Measurements from ENCODE around the gene ENPP5.
"Not testable (repeated sequence)": the region's sequence is repeated elsewhere in the genome, so short reads cannot be mapped to it uniquely, and the experiment has no call there.

The ENPP5 gene

DNA sequence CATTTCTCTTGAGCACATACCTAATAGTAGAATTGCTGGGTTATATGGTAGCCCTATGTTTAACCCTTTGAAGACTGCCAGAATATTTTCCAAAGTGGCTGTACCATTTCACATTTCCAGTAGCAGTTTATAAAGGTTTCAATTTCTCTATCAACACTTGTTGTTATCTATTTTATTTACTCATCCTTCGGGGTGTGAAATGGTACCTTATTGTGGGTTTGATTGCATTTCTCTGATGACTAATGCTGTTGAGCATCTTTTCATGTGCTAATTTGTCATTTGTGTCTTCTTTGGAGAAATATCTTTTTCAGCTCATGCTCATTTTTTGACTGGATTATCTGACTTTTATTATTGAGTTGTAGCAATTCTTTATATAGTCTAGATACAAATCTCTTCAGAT, 35.6 kb downstream of the ENPP5 start:
- CTCF ChIA-PET: interaction anchor here (0.7 kb wide), 1 partner anchor 8 kb away, joined by 3 read pairs; no protein-coding TSS in a partner anchor
- DNase-seq (ENCODE audit: low spot score): no peak
- POLR2A ChIA-PET (ENCODE audit: low non-redundant PET): no interaction called here
- H3K27ac ChIP-seq: no peak overlapping the region
- TF ChIP-seq, protein P1, sequence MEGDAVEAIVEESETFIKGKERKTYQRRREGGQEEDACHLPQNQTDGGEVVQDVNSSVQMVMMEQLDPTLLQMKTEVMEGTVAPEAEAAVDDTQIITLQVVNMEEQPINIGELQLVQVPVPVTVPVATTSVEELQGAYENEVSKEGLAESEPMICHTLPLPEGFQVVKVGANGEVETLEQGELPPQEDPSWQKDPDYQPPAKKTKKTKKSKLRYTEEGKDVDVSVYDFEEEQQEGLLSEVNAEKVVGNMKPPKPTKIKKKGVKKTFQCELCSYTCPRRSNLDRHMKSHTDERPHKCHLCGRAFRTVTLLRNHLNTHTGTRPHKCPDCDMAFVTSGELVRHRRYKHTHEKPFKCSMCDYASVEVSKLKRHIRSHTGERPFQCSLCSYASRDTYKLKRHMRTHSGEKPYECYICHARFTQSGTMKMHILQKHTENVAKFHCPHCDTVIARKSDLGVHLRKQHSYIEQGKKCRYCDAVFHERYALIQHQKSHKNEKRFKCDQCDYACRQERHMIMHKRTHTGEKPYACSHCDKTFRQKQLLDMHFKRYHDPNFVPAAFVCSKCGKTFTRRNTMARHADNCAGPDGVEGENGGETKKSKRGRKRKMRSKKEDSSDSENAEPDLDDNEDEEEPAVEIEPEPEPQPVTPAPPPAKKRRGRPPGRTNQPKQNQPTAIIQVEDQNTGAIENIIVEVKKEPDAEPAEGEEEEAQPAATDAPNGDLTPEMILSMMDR (conservative IDR thresholded peaks at IDR 0.05; ENCODE audit: low read depth): no peak

DNA sequence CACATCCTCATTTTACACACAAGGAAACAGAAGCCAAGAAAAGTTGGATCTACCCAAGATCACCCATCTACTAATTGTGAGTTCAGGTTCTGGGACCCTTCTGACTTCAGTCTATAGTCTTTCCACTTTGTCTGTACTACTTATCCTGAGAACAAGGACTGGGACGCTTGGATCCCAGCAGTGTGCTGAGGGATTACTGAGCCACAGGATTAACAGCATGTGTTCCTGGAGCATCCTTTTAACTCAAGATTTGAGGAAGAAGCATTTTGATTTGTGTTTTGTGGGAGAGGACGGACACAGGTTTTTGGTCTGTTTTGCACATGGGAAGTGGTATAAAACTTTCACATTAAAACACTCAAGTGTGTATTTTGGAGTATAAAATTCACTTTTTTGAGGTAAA, 36.6 kb downstream of the ENPP5 start:
- no peak overlapping the region for H3K27ac ChIP-seq
- DNase-seq (ENCODE audit: low spot score): no peak
- TF ChIP-seq, protein P1 (conservative IDR thresholded peaks at IDR 0.05; ENCODE audit: low read depth): no peak
- POLR2A ChIA-PET (ENCODE audit: low non-redundant PET): no interaction called here
- CTCF ChIA-PET: interaction anchor here (0.7 kb wide), 1 partner anchor 9 kb away, joined by 3 read pairs; no protein-coding TSS in a partner anchor

DNA sequence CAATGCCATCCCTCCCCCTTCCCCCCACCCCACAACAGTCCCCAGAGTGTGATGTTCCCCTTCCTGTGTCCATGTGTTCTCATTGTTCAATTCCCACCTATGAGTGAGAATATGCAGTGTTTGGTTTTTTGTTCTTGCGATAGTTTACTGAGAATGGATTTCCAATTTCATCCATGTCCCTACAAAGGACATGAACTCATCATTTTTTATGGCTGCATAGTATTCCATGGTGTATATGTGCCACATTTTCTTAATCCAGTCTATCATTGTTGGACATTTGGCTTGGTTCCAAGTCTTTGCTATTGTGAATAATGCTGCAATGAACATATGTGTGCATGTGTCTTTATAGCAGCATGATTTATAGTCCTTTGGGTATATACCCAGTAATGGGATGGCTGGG, 39.5 kb downstream of the ENPP5 start:
- DNase-seq (ENCODE audit: low spot score); H3K27ac ChIP-seq; POLR2A ChIA-PET (ENCODE audit: low non-redundant PET); CTCF ChIA-PET: not testable (repeated sequence)

DNA sequence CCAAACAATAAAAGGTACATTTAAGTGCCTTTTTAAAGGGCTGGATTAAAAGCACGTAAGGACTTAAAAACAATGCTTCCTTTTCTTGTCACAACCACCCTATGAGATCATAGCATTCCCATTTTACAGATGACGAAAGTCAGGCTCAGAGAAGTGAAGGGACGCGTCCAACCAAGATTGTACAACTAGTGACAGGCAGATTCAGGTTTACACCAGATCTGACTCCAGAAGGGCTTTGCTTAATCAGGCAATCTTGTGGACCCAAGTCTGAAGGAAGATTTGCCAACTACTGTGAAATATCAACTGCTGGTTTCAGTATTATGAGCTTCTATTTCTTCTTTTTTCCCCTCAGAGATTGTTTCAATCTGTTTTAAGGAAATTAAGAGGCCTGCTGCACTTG, 40.1 kb downstream of the ENPP5 start:
- TF ChIP-seq, protein P1 (conservative IDR thresholded peaks at IDR 0.05; ENCODE audit: low read depth): no peak
- H3K27ac ChIP-seq: no peak overlapping the region
- no peak for DNase-seq (ENCODE audit: low spot score)
- ChIA-PET CTCF (interaction anchor here (0.7 kb wide), 1 partner anchor 41 kb away, joined by 3 read pairs; no protein-coding TSS in a partner anchor), POLR2A (ENCODE audit: low non-redundant PET) (no interaction called here)

DNA sequence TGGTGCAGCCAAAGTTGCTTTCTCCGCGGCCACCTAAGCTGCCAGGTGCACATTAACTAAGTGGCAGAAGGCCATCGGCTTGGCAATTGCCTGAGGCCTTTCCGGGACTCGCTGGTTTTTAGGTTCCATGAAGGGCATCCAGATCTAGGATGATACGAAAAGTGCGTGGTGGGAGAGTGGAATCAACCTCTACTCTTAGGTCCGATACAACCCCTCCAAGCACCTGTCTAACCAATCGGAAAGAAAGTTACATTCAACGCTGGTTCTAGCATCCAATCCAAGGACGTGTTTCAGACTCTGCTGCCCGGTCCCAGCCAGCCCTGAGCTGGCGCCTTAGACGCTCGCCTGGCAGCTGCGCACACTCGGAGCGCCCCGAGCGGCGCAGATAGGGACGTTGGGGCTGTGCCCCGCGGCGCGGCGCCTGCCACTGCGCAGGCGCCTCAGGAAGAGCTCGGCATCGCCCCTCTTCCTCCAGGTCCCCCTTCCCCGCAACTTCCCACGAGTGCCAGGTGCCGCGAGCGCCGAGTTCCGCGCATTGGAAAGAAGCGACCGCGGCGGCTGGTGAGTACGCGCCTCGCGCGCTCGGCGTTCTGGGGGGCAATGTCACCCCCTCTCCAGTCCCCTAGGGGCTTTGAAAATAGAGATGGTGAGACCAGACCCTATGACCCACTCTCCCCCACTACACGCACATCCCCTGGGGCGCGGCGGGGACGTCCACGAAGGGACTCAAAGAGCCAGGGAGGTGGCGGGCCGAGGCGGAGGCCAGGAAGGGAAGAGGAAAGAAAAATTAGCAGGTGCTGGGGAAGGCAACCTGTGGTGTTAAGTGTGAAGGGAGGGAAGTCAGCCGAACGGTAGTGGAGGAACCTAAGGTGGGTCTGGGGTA, 40.9 kb downstream of the ENPP5 start, which contains the start of gene ENPP4:
Gene ENPP4, plus strand, starts transcription at position 361 of the 883 bp plus-strand sequence. CDS start 9,595 bp downstream, outside the sequence.
- TF ChIP-seq, protein P1 (conservative IDR thresholded peaks at IDR 0.05; ENCODE audit: low read depth): no peak
- ChIA-PET POLR2A (ENCODE audit: low non-redundant PET) (interaction anchor here (0.6 kb wide), 3 partner anchors 18 to 181 kb away, joined by 3 to 9 read pairs (median 7); no protein-coding TSS in a partner anchor), CTCF (interaction anchor here (0.6 to 0.7 kb wide), 3 partner anchors 15 to 824 kb away, joined by 3 to 4 read pairs (median 3); no protein-coding TSS in a partner anchor)
- no peak within 1 kb of the TSS for H3K27ac ChIP-seq
- peak; percentile 100 for DNase-seq (ENCODE audit: low spot score)

DNA sequence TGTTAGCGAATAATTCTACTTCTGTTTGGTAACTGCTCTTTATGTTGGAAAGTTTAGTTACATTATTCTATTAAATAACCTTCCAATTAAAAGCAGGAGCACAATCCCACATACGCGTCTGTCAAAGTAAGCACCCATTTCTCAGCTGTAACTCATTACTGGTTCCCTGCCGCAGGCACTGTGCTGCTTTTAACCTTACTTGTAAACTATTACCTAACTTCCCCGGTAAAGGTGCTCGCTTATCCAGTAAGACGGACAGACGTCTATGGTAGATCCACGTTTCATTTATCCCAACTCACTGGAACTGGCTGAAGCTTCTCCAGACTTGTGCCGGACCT, 41.5 kb downstream of the ENPP5 start:
- TF ChIP-seq, protein P1 (conservative IDR thresholded peaks at IDR 0.05; ENCODE audit: low read depth): no peak
- ChIA-PET POLR2A (ENCODE audit: low non-redundant PET) (no interaction called here), CTCF (interaction anchor here (0.6 to 0.7 kb wide), 2 partner anchors 15 to 823 kb away, joined by 3 to 4 read pairs; no protein-coding TSS in a partner anchor)
- DNase-seq (ENCODE audit: low spot score): no peak
- H3K27ac ChIP-seq: no peak overlapping the region

DNA sequence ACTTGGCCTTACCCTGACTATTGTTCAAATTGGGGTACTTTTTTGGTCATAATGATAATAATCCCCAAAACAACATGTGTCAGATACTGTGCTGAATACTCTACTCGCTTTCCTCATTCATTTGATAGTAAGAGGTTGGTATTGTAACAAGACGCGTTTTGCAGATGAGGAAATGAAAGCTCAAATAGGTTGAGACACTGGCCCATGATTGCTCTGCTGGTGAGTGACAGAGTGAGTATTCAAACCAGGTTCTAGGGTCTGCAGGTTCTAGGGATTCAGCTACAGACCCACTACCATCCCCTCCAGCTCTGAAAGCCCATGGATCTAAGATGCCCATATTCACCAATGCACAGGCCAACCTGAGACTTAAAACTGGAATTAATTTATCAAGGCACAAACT, 42.3 kb downstream of the ENPP5 start:
- ChIA-PET CTCF (interaction anchor here (0.9 kb wide), 1 partner anchor 38 kb away, joined by 4 read pairs; no protein-coding TSS in a partner anchor), POLR2A (ENCODE audit: low non-redundant PET) (no interaction called here)
- DNase-seq (ENCODE audit: low spot score): no peak
- no peak overlapping the region for H3K27ac ChIP-seq
- TF ChIP-seq, protein P1 (conservative IDR thresholded peaks at IDR 0.05; ENCODE audit: low read depth): no peak

DNA sequence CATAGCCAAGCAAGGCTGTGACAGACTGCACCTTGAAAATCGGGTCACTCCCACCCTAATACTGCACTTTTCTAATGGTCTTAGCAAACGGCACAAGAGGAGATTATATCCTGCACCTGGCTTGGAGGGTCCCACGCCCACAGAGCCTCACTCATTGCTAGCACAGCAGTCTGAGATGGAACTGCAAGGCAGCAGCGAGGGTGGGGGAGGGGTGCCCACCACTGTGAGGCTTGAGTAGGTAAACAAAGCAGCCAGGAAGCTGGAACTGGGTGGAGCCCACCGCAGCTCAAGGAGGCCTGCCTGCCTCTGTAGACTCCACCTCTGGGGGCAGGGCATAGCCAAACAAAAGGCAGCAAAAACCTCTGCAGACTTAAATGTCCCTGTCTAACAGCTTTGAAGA, 51.1 kb downstream of the ENPP5 start:
- H3K27ac ChIP-seq; CTCF ChIA-PET; DNase-seq (ENCODE audit: low spot score); POLR2A ChIA-PET (ENCODE audit: low non-redundant PET): not testable (repeated sequence)
